Fibroblast of lung (primary cell): Measurements from ENCODE around the gene KLHL42.

Source experiments
- CTCF ChIP-seq, 2 donors: IDR thresholded peaks in 1 of 2; conservative IDR thresholded peaks in 1 of 2; 1 replicate in 1 of 2; 2 replicates in 1 of 2; pipeline ENCODE4 v1.5.1; 2011 to 2012; ENCODE audit warnings: low read length in 2 of 2, control low read depth in 1 of 2, inconsistent platforms in 1 of 2, low read depth in 1 of 2, mild to moderate bottlenecking in 1 of 2
- EZH2 ChIP-seq: IDR thresholded peaks from 2 replicates; pipeline ENCODE4 v1.5.1; 2012; ENCODE audit warnings: low read length, control low read depth, mild to moderate bottlenecking; ENCODE audit errors: missing control alignments

- no peak for TF ChIP-seq CTCF (conservative IDR thresholded peaks at IDR 0.05 in 1 of 2, IDR thresholded peaks at IDR 0.05 in 1 of 2; ENCODE audit: low read depth in 1 of 2, low read length in 2 of 2)
- no peak for TF ChIP-seq EZH2
Measured at GRCh38 chr12:27851311-27851710, 71.3 kb downstream of the KLHL42 start.
